Heart left ventricle (tissue), 13 donors: Measurements from ENCODE around the gene IGFBP7.

ENCODE experiments used
- CTCF ChIP-seq, 12 donors: fragments of 200-600 bp; sonication (generic) in 4 of 12; IDR thresholded peaks; one replicate each; pipeline versions ENCODE4 v1.5.0 to v1.8.0; 2018 to 2022; ENCODE audit warnings: antibody characterized with exemption in 12 of 12, mild to moderate bottlenecking in 5 of 12
- POLR2A ChIP-seq, 2 donors: fragments of 450-650 bp; IDR thresholded peaks; one replicate each; pipeline ENCODE4 v1.6.1; 2017; ENCODE audit warnings: antibody characterized with exemption in 2 of 2, mild to moderate bottlenecking in 2 of 2, moderate library complexity in 2 of 2
- donor health status: ischemic (EF 13 %, LVEDD 7.1; RV severe dilation, severe dysfunction).
- donor health status: DM: no; HTN: yes; CAD: no.
- donor health status: DM: no; HTN: no; CAD: no.
- donor health status: ischemic (EF 25% LVEDD 6.9; RV normal size, moderate dysfunction).
- donor health status: ischemic (EF 25% LVEDD 5.7; RV mildly dilated, moderate dysfunction).
- donor health status: ischemic (EF 35%, LVEDD 5.7; RV mildly dilated, moderate dysfunction).
- donor health status: nonischemic (EF 11% LVEDD 7.7; RV severe dilation, severe dysfunction).
- donor health status: DM: yes; HTN: yes; CAD: no.
- donor health status: PGD.
- donor health status: ischemic (EF 29% LVEDD 5.4; RV normal size, mild dysfunction).
- donor health status: nonischemic (EF 23%, LVEDD 6.1; RV moderate dilation, normal function).

GRCh38 chr4:57061395-57061794 lies 48.8 kb downstream of the IGFBP7 start:
- no peak for TF ChIP-seq CTCF (IDR thresholded peaks at IDR 0.05)
- no peak for TF ChIP-seq POLR2A (IDR thresholded peaks at IDR 0.05)
